ENCODE results near the gene NKX1-2. TPM values are rescaled to one million over a fixed set of nuclear protein-coding genes. Genes with fewer than 3 reads are reported as not detected.
A peak's percentile ranks its signal among the peaks of the same experiment; 100 is the strongest.
"Not testable (repeated sequence)": the region's sequence is repeated elsewhere in the genome, so short reads cannot be mapped to it uniquely, and the experiment has no call there.

NKX1-2 gene
- total RNA-seq, 6 experiments from 2014 or later: not detected

- WGBS (ENCODE audit: insufficient coverage, low coverage, low lambda C conversion rate, missing lambda C conversion rate): 1% methylated on average over 8 of the region's 26 CpGs
- TF ChIP-seq POLR2A (IDR thresholded peaks at IDR 0.05) (no peak), CTCF (IDR thresholded peaks at IDR 0.05) (no peak)
- Histone ChIP-seq H3K4me1 (peaks cover 0 to 25% (median 0%) of the 10 kb centered on the region in 4 donors), H3K36me3 (no peaks in the 10 kb centered on the region), H3K9me3 (no peaks in the 10 kb centered on the region), H3K27ac (no peak overlapping the region), H3K4me3 (no peak overlapping the region), H3K27me3 (peaks cover 0 to 41% of the 10 kb centered on the region in 2 donors)
- no peak for DNase-seq
- peak in 1 of 4 donors; percentile 12 for ATAC-seq
- intact Hi-C loops (cut with DNase I): no loop called here
These were observed 1.1 kb downstream of the NKX1-2 start for GRCh38 chr10:124448696-124449169.

GRCh38 chr10:124447751-124448466, 1.9 kb downstream of the NKX1-2 start:
- 20% methylated on average over 4 of the region's 60 CpGs for WGBS (ENCODE audit: insufficient coverage, low coverage, low lambda C conversion rate, missing lambda C conversion rate)
- no peak for TF ChIP-seq POLR2A (IDR thresholded peaks at IDR 0.05)
- TF ChIP-seq CTCF (IDR thresholded peaks at IDR 0.05): no peak
- DNase-seq (no peak), ATAC-seq (peak in 3 of 4 donors; percentile 37 to 45 (median 42))
- Histone ChIP-seq H3K27me3 (peaks cover 0 to 37% of the 10 kb centered on the region in 2 donors), H3K9me3 (no peaks in the 10 kb centered on the region), H3K4me1 (peaks cover 0 to 25% (median 0%) of the 10 kb centered on the region in 4 donors), H3K4me3 (peak overlapping the region in 2 of 3 donors; percentile 9 to 29), H3K36me3 (no peaks in the 10 kb centered on the region), H3K27ac (no peak overlapping the region)
- intact Hi-C loops (cut with DNase I): no loop called here

- H3K4me3 ChIP-seq: peak overlapping the region in 2 of 3 donors; percentile 9 to 29
- WGBS (ENCODE audit: insufficient coverage, low coverage, low lambda C conversion rate, missing lambda C conversion rate): 22% methylated on average over 30 of the region's 71 CpGs
- ATAC-seq: no peak
These were observed 2.7 kb downstream of the NKX1-2 start for GRCh38 chr10:124446830-124447750.

GRCh38 chr10:124441694-124442093, 8.1 kb downstream of the NKX1-2 start:
- intact Hi-C loops (cut with DNase I); H3K9me3 ChIP-seq: not testable (repeated sequence)

More at GRCh38 chr10:124446830-124447750, 2.7 kb downstream of the NKX1-2 start:
- Histone ChIP-seq H3K27ac (no peak overlapping the region), H3K4me1 (peaks cover 0 to 25% (median 0%) of the 10 kb centered on the region in 4 donors), H3K36me3 (no peaks in the 10 kb centered on the region), H3K27me3 (peaks cover 0 to 33% of the 10 kb centered on the region in 2 donors), H3K9me3 (no peaks in the 10 kb centered on the region)
- TF ChIP-seq POLR2A (IDR thresholded peaks at IDR 0.05): no peak
- TF ChIP-seq CTCF (IDR thresholded peaks at IDR 0.05): no peak
- no peak for DNase-seq
- intact Hi-C loops (cut with DNase I): no loop called here

More at GRCh38 chr10:124441694-124442093, 8.1 kb downstream of the NKX1-2 start:
- 70% methylated on average over 5 of the region's 5 CpGs for WGBS (ENCODE audit: insufficient coverage, low coverage, low lambda C conversion rate, missing lambda C conversion rate)
- not testable (repeated sequence) for H3K27me3 ChIP-seq, ATAC-seq, H3K4me3 ChIP-seq, H3K36me3 ChIP-seq, H3K4me1 ChIP-seq, H3K27ac ChIP-seq, DNase-seq

Data from right lobe of liver (tissue), 6 donors.